Activated gamma-delta T cell treated with Interleukin-2 at 50 U/mL for 16 hours (primary cell): ENCODE data around the gene PTGR3.

Experiments
- DNase-seq: peaks from one replicate; pipeline ENCODE4 v3.0.0-alpha.2; 2020

Gene PTGR3

DNA sequence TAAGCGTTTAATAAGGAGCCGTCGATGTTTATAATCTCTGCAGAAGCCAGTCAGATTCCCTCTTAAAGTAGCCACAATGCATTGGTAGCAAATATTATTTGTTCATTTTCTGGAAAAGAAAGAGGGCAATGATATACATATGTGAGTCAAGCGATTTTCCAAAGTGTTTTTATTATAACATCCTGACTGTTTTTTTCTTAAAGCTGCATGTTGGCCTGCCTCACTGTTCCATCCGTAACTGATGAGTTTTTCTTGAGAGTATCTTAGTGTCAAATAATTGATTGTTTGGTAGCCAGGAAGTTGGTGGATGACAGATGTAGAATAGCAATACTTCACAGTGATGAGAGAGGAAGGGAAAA, 5.4 kb upstream of the PTGR3 start:
- no peak for DNase-seq

- DNase-seq: no peak
Measured at GRCh38 chr18:75213611-75214331, 4.8 kb upstream of the PTGR3 start.

- DNase-seq: no peak
Measured at GRCh38 chr18:75212751-75213090, 3.8 kb upstream of the PTGR3 start.

DNA sequence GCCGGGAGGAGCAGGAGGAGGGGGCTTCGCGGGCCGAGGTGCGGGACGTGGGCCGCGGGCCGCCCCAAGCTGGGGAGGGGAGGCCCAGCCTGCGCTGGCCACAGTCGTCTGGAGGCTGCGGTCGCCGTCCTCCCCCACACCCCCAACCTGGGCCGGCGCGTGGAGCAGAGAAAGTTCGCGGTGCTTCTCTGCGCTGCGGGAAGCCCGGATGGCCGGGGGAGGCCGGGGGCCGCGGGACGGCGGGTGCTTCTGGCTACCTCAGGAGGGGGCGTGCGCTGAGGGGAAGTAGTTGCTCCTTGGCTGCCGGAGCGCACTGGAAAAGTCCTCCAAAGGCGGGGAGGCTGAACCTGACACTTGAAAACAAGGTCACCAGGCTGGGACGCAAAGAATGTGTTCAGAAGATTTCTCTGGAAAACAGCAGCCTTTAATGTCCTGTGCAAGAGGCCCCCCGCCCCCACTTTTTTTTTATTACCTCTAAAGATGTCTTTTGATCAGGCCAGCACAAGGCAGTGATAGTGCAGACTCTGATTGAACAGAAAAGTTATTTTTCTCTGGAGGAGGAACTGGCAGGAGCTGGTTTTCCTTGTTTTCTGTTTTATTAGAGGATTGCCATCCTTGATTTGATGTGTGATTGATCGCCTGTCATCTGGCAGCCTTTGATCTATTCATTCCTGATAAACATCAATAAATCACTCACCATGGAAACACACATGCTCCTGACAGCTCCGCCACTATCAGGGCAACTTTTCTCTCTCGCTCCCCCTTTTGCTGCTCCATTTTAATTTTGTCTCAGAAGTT, 3.2 kb upstream of the PTGR3 start:
- peak; percentile 14 for DNase-seq

DNA sequence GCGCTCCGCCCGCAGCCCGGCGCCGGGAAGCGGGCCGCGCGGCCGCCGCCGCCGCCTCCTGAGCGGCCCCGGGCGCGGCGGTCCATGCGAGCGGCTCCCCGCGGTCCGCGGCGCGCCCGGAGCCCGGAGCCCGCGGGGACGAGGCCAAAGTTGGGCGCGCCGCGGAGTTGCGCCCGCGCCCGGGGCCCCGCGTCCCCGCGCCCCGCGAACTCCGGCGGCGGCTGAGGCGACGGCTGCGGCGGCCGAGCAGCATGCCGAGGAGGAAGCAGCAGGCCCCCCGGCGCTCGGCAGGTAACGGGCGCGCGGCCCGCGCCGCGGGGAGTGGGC, 2.6 kb upstream of the PTGR3 start:
- no peak for DNase-seq

DNA sequence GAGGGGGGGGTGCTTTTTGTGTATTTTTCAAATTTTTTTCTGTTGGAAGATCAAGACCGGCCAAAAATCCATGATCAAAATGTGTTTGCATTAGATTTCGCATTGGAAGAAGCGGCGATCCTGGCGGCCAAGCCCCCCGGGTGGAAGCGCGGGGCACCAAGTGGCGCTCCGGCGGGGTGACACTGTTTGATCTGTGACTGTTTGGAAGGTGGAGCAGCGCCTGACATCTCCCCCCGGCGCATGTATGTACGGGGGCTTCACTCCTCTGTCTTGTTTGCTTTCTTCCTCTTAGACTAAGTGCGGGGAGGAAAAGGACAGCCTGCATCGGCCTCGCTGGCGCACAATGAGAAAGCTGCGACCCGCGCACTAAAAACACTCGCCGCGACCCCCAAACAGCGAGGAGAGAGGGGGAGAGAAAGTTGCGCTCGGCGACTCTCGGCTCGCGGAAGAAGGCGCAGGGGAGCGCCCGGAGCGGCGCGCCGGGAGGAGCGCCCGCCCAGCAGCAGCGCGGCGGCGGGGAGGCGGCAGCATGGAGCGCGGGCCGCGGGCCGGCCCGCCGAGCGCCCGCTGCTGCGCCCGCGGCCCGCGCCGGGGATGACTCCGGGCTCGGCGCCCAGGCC, 2.2 kb upstream of the PTGR3 start:
- DNase-seq: no peak

DNA sequence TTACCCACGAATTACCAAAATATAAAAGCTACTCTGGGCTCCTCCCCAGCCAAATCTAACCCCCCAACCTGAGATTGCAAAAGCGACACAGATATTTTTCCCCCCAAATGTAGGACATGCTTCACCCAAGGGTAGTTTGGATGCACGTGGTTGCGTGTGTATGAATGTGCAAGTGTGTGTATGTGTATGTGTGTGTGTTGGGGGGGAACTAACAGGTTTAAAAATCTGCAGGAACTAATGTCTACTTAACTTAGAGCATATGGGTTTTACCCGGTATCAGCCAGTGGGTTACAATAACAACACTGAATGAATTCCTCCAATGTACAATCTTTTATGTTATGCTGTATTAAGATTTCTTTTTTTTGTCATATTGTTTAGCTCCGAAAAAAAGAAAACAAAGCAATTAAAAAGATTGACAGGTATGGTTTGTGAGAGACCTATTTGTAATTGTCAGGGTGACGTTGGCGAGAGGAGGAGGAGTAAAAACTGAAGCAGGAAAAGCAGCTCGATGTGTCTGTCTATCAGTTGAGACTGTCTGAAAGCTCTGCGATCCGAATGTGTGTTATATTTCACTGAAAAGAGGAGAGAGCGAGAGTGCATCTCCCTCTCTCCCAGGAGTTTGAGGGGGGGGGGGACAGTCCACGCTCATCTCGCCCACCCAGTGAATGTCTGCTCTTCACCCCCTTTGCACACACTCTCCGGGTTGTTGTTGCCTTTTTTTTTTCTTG, 1.5 kb upstream of the PTGR3 start, which contains the start of gene TSHZ1:
TSHZ1 (plus strand) TSS at position 524 of the 728 bp plus-strand sequence. CDS start 1,080 bp downstream, outside the sequence.
- peak; percentile 53 for DNase-seq

DNA sequence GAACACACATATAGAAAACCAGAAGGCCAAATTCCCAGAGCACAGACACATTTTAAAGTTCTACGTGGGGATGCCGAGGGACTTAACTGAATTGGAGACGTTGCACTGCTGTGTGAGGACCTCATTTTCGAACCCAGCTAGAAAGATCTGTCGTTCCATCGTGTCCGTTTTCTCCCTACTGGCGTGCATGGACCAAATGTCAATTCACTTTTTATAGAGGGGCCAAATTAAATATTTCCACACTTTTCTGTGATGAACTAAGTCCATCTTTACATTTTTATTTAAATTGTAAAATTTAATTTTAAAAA, 966 bp upstream of the PTGR3 start:
- DNase-seq: no peak

GRCh38 chr18:75208836-75209128, 157 bp downstream of the PTGR3 start:
- DNase-seq: no peak

DNA sequence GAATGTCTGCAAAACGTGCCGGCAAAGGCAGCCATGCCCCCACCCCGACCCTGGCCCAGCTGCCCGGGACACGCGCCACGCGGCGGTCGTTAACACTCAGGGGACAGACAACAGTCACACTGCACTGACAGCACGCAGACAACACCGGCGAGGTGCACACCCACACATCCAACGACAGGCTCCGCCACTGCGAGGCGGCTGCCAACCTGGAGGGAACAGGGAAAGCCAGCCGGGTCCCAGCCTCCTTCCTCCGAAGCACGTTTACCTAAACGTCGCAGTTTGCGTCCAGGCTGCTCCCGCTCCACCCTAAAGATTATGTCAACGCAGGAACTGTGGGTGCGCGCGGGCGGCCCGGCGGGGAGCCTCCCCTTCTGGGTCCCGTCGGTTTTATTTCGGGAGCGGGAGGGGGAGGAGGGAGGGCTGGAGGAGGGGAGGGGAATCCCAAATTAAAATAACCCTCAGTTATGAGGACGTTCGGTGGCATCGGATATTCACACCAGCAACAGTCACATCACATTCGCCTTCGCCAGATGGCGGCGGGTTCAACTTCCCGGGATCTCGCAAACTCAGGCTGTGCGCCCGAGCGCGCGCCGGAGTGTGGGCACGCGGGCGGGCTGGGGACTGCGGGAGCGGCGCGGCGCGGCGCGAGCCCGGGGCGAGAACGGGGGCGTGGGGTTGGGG, 644 bp downstream of the PTGR3 start:
- peak; percentile 25 for DNase-seq

- no peak for DNase-seq
Measured at GRCh38 chr18:75207310-75208154, 1.4 kb downstream of the PTGR3 start.

- DNase-seq: no peak
Measured at GRCh38 chr18:75206452-75207309, 2.3 kb downstream of the PTGR3 start.

- no peak for DNase-seq
Measured at GRCh38 chr18:75205514-75206132, 3.3 kb downstream of the PTGR3 start.

DNA sequence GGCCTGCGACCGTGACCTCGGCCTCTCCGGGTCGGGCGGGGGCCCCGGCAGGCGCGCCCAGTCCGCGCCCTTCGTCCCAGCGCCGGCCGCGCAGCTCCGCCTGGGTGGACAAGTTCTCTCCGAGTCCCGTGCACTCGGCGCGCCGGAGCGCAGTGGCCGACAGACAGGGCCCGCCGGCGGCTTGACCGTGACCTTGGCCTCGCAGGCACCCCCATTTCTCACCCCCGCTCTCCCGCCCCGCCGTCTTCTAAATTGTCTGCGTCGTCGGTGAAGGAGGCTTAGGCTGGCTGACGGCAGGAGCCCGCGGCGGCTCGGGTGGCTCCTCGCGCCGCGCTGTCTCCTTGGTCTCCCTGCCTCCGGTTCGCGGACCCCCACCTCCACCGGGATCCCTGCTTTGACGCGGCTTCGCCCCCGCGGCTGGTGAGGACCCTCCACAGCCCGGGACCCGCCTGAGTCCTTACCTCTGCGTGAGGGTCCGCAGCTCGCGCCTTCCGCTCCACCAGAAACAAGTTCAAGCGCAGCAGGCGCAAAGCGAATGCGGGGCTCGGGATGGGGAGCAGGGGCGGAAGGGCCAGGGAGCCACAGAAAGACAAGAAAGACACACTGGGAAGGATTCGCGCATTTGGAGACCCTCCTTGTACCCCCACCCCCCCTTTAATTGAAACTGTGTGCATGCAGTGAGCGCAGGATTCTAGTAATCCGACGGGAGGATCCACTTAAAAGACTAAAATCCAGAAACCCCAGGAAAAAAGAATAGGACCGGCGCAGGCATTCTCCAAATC, 4.0 kb downstream of the PTGR3 start:
- DNase-seq: no peak

- no peak for DNase-seq
Measured at GRCh38 chr18:75204269-75204731, 4.6 kb downstream of the PTGR3 start.

DNA sequence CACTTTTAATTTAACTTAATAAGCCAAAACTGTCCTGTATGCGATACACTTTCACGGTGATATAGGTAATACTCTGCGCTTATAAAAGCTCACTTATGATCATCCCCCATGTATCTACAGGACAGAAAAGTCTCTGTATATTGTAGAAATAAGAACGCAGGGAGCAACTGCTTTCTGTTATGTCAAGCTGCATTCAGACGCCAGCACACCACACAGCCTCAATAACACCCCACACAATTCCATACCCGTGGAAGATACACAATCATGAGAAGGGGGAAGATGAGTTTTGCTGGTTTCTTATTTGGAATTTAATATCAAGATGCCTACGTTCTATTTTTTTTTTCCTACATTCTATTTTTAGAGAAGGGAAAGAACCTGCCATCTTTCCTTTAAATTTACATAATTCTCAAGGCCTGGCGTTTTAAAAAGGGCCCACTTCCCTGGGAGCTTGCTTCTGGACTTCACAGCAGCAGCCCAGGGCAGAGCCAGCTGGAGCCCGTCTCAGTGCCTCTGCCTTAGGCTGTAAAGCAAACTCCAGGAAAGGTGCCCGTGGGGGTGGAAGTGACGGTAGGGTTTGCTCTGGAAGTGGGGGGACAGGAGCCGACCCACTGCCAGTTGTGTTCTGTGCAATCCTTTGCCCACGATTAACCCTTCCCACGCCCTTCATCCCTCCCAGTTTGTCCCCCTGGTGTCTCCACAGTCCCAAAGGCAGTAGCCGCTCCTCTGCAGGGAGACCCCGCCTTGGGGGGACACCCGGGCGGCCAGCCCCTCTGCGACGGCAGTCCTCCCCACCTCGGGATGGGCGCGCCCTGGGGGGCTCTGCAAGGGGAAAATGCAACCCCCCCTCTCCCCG, 5.3 kb downstream of the PTGR3 start:
- no peak for DNase-seq

DNA sequence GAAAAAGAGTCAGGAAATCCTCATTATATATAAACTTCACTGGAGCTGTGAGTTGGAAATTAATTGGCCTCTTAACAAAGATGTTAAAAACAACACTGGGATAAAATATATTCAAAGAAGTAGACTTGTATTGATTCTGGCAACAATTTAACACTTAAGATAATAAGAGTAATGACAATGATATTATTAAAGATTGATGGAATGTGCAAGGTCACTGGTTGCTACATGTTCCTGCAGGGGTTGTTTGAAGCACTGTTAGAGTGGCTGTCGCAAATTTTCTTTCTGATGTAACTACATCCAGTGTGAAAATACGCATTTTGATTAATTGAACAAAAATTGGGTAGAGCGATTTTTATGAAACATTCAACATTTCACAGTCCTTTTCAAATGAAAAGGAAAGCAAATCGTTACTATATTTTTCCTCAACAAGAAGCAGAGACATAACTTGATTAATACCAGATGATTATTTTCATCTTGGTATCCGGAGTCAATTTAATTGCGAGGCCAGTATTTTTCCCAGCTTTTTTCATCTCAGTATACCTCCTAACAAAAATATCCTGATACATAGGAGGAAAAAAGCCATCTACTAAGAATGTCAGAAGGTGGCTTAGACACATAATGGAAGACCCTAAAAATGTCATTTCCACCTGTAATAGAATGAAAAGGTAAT, 6.1 kb downstream of the PTGR3 start:
- DNase-seq: no peak
